ENCODE data around the gene ATP2B2.

DNA sequence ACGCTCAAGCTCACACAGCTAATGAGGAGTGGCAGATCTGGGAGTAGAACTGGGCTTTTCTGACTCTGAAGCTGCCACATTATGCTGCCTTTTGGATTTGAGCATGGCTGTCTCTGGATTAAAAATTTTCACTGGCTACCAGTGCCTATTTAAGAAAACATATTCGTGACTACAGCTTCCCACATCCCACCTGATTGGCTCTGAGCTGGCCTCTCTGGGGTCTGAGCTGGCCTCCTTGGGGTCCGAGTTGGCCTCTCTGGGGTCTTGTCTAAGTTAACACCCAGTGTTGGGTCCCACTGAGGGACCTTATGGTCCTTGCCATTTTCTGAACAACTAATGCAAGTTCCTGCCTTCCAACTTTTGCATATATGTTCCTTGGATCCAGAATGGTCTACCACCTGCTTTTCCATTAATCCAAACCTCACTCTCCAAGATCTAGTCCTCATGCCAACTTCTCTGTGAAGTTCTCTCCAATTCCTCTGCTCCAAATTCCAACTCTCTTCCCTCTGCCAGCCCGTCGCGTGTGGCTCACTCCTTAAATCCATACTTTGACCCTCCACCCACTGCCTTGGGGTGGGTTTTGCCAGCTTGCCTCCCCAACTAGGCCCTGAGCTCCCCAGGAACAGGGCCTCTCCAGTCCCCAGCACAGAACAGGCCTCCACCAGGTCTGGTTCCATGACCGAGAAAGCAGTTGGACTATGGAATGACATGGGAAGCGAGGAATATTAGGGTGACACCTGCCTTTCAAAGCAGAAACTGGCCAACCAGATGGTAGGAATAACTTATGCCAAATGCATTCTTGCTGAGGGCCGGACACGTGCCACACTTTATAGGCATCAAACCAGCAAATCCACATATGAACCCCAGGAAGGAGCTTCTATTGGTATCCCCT, 42.5 kb downstream of the ATP2B2 start:
- TF ChIP-seq, protein P1, sequence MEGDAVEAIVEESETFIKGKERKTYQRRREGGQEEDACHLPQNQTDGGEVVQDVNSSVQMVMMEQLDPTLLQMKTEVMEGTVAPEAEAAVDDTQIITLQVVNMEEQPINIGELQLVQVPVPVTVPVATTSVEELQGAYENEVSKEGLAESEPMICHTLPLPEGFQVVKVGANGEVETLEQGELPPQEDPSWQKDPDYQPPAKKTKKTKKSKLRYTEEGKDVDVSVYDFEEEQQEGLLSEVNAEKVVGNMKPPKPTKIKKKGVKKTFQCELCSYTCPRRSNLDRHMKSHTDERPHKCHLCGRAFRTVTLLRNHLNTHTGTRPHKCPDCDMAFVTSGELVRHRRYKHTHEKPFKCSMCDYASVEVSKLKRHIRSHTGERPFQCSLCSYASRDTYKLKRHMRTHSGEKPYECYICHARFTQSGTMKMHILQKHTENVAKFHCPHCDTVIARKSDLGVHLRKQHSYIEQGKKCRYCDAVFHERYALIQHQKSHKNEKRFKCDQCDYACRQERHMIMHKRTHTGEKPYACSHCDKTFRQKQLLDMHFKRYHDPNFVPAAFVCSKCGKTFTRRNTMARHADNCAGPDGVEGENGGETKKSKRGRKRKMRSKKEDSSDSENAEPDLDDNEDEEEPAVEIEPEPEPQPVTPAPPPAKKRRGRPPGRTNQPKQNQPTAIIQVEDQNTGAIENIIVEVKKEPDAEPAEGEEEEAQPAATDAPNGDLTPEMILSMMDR (IDR thresholded peaks at IDR 0.05), result no peak
- TF ChIP-seq, protein P2, sequence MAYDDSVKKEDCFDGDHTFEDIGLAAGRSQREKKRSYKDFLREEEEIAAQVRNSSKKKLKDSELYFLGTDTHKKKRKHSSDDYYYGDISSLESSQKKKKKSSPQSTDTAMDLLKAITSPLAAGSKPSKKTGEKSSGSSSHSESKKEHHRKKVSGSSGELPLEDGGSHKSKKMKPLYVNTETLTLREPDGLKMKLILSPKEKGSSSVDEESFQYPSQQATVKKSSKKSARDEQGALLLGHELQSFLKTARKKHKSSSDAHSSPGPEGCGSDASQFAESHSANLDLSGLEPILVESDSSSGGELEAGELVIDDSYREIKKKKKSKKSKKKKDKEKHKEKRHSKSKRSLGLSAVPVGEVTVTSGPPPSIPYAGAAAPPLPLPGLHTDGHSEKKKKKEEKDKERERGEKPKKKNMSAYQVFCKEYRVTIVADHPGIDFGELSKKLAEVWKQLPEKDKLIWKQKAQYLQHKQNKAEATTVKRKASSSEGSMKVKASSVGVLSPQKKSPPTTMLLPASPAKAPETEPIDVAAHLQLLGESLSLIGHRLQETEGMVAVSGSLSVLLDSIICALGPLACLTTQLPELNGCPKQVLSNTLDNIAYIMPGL (CRISPR knock-in tag; IDR thresholded peaks at IDR 0.05; ENCODE audit: borderline replicate concordance), result no peak
- TF ChIP-seq, protein P3, sequence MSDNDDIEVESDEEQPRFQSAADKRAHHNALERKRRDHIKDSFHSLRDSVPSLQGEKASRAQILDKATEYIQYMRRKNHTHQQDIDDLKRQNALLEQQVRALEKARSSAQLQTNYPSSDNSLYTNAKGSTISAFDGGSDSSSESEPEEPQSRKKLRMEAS (IDR thresholded peaks at IDR 0.05), result no peak
